HUES64 (cell line): Measurements from ENCODE around the gene SAMD4B.
"Not testable (repeated sequence)": the region's sequence is repeated elsewhere in the genome, so short reads cannot be mapped to it uniquely, and the experiment has no call there.

Source experiments
- H3K27ac ChIP-seq: 2 replicates; pipeline ENCODE4 v1.7.0; 2013; ENCODE audit warnings: low read depth, low read length, inconsistent platforms
- H3K27me3 ChIP-seq: 2 replicates; pipeline ENCODE4 v1.6.1; 2013; ENCODE audit warnings: mild to moderate bottlenecking, low read length; ENCODE audit not compliant: insufficient read depth
- H3K36me3 ChIP-seq: 2 replicates; pipeline ENCODE4 v1.6.1; 2013; ENCODE audit warnings: mild to moderate bottlenecking, low read length; ENCODE audit not compliant: insufficient read depth
- H3K4me1 ChIP-seq: 2 replicates; pipeline ENCODE4 v1.6.1; 2013; ENCODE audit warnings: mild to moderate bottlenecking, low read length, moderate library complexity; ENCODE audit not compliant: insufficient read depth
- H3K4me3 ChIP-seq: 2 replicates; pipeline ENCODE4 v1.5.1; 2013; ENCODE audit warnings: mild to moderate bottlenecking, low read length, moderate library complexity
- H3K9ac ChIP-seq: 2 replicates; pipeline ENCODE4 v1.6.1; 2013; ENCODE audit warnings: mild to moderate bottlenecking, low read depth, low read length
- H3K9me3 ChIP-seq: 2 replicates; pipeline ENCODE4 v1.6.1; 2013; ENCODE audit warnings: low read depth, low read length; ENCODE audit not compliant: insufficient read depth
- WGBS: fragments of 150-250, 120-280 bp; methylation state at CpG from one replicate; pipeline ENCODE4 v1.1.7; 2013; ENCODE audit warnings: missing lambda C conversion rate; 5-methylcytosine and 5-hydroxymethylcytosine counted together

SAMD4B gene

GRCh38 chr19:39372047-39372802, 30.0 kb downstream of the SAMD4B start:
- Histone ChIP-seq H3K27ac (no peak overlapping the region), H3K9me3 (no peaks in the 10 kb centered on the region), H3K27me3 (no peaks in the 10 kb centered on the region), H3K9ac (no peak overlapping the region), H3K36me3 (peaks cover 86% of the 10 kb centered on the region), H3K4me1 (no peaks in the 10 kb centered on the region), H3K4me3 (no peak overlapping the region)
- 81% methylated on average over 8 of the region's 8 CpGs for WGBS

- Histone ChIP-seq H3K27ac (no peak overlapping the region), H3K27me3 (no peaks in the 10 kb centered on the region), H3K4me3 (no peak overlapping the region), H3K9ac (no peak overlapping the region), H3K4me1 (no peaks in the 10 kb centered on the region), H3K9me3 (no peaks in the 10 kb centered on the region), H3K36me3 (peaks cover 92% of the 10 kb centered on the region)
- 88% methylated on average over 2 of the region's 2 CpGs for WGBS
These were observed 30.7 kb downstream of the SAMD4B start for GRCh38 chr19:39372941-39373340.

DNA sequence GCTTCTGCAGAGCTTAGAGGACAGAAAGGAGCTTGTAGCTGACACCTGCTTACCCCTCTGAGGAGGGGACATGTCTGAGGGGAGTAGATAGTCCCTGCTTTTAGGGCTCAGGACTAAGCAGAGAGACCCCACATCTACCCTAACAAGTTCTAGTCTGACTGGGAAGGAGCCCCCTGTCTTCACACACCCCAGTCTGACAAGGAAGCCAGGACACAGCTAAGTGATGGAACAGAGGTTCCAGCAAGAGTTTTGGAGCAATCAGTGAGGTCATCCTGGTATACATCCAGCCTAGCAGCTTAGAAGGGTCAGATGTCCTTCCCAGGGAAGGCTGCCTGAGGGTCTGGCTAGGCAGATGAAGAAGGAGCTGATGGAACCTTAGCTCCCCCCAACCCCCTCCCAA, 33.7 kb downstream of the SAMD4B start:
- no peaks in the 10 kb centered on the region for H3K9me3 ChIP-seq
- no peaks in the 10 kb centered on the region for H3K27me3 ChIP-seq
- H3K27ac ChIP-seq = no peak overlapping the region
- no peak overlapping the region for H3K9ac ChIP-seq
- peaks cover 93% of the 10 kb centered on the region for H3K36me3 ChIP-seq
- no peak overlapping the region for H3K4me3 ChIP-seq
- no peaks in the 10 kb centered on the region for H3K4me1 ChIP-seq

DNA sequence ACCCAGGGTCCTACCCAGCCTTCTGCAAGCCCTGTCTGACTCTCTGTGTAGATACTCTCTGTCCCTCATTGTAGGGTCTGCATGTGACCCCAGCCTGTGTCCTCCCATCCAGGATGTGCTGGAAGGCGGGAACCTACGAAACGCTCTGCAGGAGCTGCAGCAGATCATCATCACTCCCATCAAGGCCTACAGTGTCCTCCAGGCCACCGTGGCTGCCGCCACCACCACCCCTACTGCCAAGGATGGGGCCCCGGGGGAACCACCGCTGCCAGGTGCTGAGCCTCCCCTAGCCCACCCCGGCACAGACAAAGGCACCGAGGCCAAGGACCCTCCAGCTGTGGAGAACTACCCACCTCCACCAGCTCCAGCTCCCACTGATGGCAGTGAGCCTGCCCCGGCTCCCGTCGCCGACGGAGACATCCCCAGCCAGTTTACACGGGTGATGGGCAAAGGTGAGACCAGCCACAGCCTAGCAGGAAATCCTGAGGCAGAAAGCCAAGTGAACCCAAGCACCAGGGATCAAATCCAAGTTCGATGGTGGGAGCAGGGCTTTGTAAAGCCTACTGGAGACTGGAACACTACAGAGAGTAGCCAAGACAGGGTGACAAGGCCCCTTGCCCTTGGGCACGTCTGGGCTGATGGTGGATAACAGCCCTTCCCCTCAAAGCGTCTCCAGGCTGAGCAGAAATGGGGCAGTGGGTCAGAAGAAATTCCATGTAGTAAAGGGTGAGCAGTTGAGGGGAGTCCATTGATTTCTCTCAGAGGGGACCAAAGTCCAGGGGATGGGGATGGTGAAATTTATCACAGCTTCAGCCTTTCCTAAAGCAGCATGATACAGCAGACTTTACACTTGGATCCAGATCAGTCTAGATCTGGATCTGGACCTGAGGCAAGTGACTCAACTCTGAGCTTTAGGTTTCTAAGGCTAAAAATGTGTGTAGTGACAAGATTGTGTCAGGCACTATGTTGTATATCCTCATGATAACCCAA, 35.4 kb downstream of the SAMD4B start:
- no peak overlapping the region for H3K9ac ChIP-seq
- H3K27ac ChIP-seq = no peak overlapping the region
- no peaks in the 10 kb centered on the region for H3K4me1 ChIP-seq
- H3K9me3 ChIP-seq = no peaks in the 10 kb centered on the region
- H3K36me3 ChIP-seq = peaks cover 94% of the 10 kb centered on the region
- 93% methylated on average over 18 of the region's 18 CpGs for WGBS
- no peak overlapping the region for H3K4me3 ChIP-seq
- no peaks in the 10 kb centered on the region for H3K27me3 ChIP-seq

GRCh38 chr19:39379366-39379765, 37.1 kb downstream of the SAMD4B start:
- not testable (repeated sequence) for H3K9ac ChIP-seq, H3K4me3 ChIP-seq, H3K27ac ChIP-seq, H3K27me3 ChIP-seq, H3K9me3 ChIP-seq, H3K4me1 ChIP-seq
- H3K36me3 ChIP-seq = peaks cover 97% of the 10 kb centered on the region
- 98% methylated on average over 4 of the region's 4 CpGs for WGBS

DNA sequence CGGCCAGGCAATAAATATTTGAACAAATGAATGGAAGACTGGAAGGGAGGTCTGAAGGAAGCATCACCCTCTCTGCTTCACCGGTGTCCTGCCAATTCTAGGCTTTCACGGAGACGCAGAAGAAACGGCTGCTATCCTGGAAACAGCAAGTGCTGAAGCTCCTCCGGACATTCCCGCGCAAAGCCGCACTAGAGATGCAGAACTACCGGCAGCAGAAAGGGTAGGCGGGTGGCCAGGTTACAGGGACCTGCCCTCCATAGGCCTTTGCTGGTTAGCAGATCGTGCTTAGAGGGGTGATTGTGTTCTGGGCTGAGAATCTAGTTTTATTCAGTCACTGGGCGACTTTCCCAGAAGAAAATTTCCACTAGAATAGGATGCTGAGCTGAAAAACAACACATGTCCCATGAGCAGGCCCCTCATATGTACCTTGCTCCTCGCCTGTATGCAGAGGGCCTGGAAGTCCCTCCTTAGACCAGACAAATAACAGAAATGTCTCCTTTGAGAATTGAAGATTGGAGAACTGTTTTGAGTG, 37.7 kb downstream of the SAMD4B start:
- Histone ChIP-seq H3K4me3 (no peak overlapping the region), H3K36me3 (peaks cover 96% of the 10 kb centered on the region), H3K27ac (no peak overlapping the region), H3K4me1 (no peaks in the 10 kb centered on the region), H3K9ac (no peak overlapping the region), H3K27me3 (no peaks in the 10 kb centered on the region), H3K9me3 (no peaks in the 10 kb centered on the region)
- 95% methylated on average over 14 of the region's 14 CpGs for WGBS

DNA sequence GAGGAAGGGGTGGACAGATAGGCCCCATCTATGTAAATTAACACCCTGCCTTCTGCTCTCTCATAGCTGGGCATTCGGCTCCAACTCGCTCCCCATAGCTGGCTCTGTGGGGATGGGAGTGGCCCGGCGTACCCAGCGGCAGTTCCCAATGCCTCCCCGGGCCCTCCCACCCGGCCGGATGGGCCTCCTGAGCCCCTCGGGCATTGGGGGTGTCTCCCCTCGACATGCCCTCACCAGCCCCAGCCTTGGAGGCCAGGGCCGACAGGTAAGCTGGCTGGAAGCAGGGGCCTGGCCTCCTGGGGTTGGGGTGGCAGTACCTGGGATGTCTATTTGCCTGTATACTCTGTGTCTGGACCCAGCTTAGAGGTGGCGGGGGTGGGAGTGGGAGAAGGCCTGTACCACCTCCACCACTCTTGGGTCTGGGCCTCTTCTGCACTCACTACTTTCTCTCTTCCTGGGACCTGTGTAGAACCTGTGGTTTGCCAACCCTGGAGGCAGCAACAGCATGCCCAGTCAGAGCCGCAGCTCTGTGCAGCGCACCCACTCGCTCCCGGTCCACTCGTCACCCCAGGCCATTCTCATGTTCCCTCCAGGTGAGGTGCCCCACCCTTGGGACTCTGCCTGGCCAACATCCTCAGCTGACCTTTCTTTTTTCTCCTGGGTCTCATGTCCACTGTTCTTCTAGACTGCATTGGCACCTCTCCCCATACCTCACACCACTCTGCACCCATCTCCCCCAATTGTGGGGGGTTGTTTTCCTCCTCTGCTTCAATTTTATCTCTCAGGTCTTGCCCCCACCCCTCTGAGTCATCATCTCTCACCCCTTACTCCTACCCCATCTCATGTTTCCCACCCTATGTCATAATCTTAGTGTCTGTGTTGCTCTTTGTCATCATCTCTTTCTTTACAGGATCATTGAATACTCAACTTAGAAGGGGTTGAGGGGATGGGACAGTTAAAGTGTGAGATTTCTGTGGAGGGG, 38.6 kb downstream of the SAMD4B start:
- Histone ChIP-seq H3K27me3 (no peaks in the 10 kb centered on the region), H3K9ac (no peak overlapping the region), H3K4me3 (no peak overlapping the region), H3K27ac (no peak overlapping the region), H3K4me1 (no peaks in the 10 kb centered on the region), H3K9me3 (no peaks in the 10 kb centered on the region), H3K36me3 (peaks cover 95% of the 10 kb centered on the region)
- 95% methylated on average over 17 of the region's 17 CpGs for WGBS

DNA sequence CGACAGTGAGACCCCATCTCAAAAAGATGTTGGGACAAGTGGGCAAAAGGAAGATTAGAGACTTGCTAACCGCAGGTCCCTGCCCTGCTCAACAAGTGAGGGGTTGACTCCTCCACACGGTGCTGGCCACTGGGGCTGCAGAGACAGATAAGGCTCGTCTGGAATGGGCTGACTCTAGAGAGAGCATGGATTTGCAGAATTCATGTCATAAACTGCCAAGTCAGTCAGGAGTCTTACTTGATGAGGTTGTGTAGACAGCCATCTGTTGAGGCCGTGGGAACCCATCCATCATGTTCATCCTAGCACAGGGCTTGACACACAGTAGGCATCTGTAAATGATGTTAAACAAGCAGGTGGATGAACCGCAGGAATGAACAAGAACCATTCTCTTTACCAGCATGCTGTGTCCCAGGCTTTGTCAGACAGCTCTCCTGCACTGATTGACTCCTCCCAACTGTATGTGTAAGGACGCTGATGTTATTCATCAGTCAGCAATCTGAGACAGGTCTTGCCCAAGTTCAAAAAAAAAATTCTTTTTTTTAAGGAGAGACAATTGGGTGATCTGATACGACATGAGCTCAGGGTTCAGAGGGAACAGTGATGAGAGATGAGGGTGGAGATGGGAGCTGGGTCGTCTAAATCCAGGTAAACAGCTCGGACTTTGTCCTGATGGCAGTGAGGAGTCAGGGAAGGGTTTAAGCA, 39.8 kb downstream of the SAMD4B start:
- WGBS = 92% methylated on average over 10 of the region's 10 CpGs
- H3K27me3 ChIP-seq = no peaks in the 10 kb centered on the region
- H3K4me3 ChIP-seq = no peak overlapping the region
- H3K4me1 ChIP-seq = no peaks in the 10 kb centered on the region
- no peaks in the 10 kb centered on the region for H3K9me3 ChIP-seq
- peaks cover 95% of the 10 kb centered on the region for H3K36me3 ChIP-seq
- no peak overlapping the region for H3K27ac ChIP-seq
- no peak overlapping the region for H3K9ac ChIP-seq

DNA sequence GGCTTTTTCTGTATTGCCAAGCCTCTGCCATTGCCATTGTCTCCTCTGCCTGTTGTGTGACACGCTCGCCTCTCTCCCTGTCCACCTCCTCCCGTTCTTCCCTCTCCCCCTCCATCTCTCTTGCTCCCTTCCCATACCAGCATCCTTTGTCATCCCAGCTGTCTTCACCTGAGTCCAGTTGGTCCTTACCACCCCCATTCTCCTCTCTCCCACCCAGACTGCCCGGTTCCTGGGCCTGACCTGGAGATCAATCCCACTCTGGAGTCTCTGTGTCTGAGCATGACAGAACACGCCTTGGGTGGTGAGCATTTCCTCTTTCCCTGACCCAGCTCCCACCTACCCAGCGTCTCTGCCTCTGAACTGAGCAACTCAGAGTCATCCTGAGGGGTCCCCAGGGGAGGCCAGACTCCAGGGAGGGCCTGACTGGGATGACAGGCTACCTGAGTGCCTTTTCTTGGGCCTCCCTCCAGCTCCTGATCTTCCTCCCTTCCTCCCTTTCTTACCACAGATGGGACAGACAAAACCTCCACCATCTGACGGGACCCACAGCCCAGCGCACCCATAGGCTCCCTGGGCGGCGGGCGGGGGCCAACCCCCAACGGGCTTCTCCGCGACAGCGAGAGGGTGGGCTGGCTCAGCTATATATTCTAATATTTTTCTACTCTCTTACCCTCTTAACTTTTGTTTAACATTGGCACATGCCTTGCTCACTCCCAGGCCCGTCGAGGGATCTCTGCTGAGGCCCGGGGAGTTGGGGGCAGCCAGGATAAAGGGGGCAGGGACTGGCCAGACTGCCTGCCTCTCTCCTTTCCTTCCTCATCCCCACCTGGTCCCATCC, 41.0 kb downstream of the SAMD4B start:
- Histone ChIP-seq H3K4me3 (no peak overlapping the region), H3K9ac (no peak overlapping the region), H3K27ac (no peak overlapping the region), H3K9me3 (no peaks in the 10 kb centered on the region), H3K36me3 (peaks cover 94% of the 10 kb centered on the region), H3K4me1 (no peaks in the 10 kb centered on the region), H3K27me3 (no peaks in the 10 kb centered on the region)
- 91% methylated on average over 18 of the region's 18 CpGs for WGBS
